Measurements from ENCODE around the gene CXCL14.

Gene CXCL14

GRCh38 chr5:135571066-135571609 is 7.7 kb downstream of the CXCL14 start:
- DNase-seq (ENCODE audit: low read depth in 1 of 2, low spot score in 1 of 2), result no peak
- in situ Hi-C loops (cut with HindIII; ENCODE audit: low pct_unique_long_range_greater_than_20kb, low sequenced_read_pairs), result loop anchor here (25.0 kb wide), 1 partner anchor 266 kb away; the partner anchor contains the start of gene SLC25A48
- TF ChIP-seq JUND (IDR thresholded peaks at IDR 0.05; ENCODE audit: low read depth), result no peak

GRCh38 chr5:135570453-135570764 is 8.4 kb downstream of the CXCL14 start:
- TF ChIP-seq JUND (IDR thresholded peaks at IDR 0.05; ENCODE audit: low read depth), result no peak
- no peak for DNase-seq (ENCODE audit: low read depth in 1 of 2, low spot score in 1 of 2)
- in situ Hi-C loops (cut with HindIII; ENCODE audit: low pct_unique_long_range_greater_than_20kb, low sequenced_read_pairs), result loop anchor here (25.0 kb wide), 1 partner anchor 267 kb away; the partner anchor contains the start of gene SLC25A48

- no peak for TF ChIP-seq JUND (IDR thresholded peaks at IDR 0.05; ENCODE audit: low read depth)
- DNase-seq (ENCODE audit: low read depth in 1 of 2, low spot score in 1 of 2), result peak in 1 of 2 experiments; percentile 83
- in situ Hi-C loops (cut with HindIII; ENCODE audit: low pct_unique_long_range_greater_than_20kb, low sequenced_read_pairs), result loop anchor here (25.0 kb wide), 1 partner anchor 267 kb away; the partner anchor contains the start of gene SLC25A48
Observed at GRCh38 chr5:135569755-135570452, 8.9 kb downstream of the CXCL14 start.

- TF ChIP-seq JUND (IDR thresholded peaks at IDR 0.05; ENCODE audit: low read depth), result no peak
- in situ Hi-C loops (cut with HindIII; ENCODE audit: low pct_unique_long_range_greater_than_20kb, low sequenced_read_pairs), result loop anchor here (25.0 kb wide), 1 partner anchor 268 kb away; the partner anchor contains the start of gene SLC25A48
- DNase-seq (ENCODE audit: low read depth in 1 of 2, low spot score in 1 of 2), result no peak
Observed at GRCh38 chr5:135568923-135569360, 9.8 kb downstream of the CXCL14 start.

- no peak for TF ChIP-seq JUND (IDR thresholded peaks at IDR 0.05; ENCODE audit: low read depth)
- in situ Hi-C loops (cut with HindIII; ENCODE audit: low pct_unique_long_range_greater_than_20kb, low sequenced_read_pairs), result loop anchor here (25.0 kb wide), 1 partner anchor 269 kb away; the partner anchor contains the start of gene SLC25A48
- DNase-seq (ENCODE audit: low read depth in 1 of 2, low spot score in 1 of 2), result no peak
Observed at GRCh38 chr5:135568246-135568645, 10.5 kb downstream of the CXCL14 start.

GRCh38 chr5:135567661-135568060 is 11.1 kb downstream of the CXCL14 start:
- TF ChIP-seq JUND (IDR thresholded peaks at IDR 0.05; ENCODE audit: low read depth), result no peak
- in situ Hi-C loops (cut with HindIII; ENCODE audit: low pct_unique_long_range_greater_than_20kb, low sequenced_read_pairs), result loop anchor here (25.0 kb wide), 1 partner anchor 270 kb away; the partner anchor contains the start of gene SLC25A48
- DNase-seq (ENCODE audit: low read depth in 1 of 2, low spot score in 1 of 2), result no peak

- TF ChIP-seq JUND (IDR thresholded peaks at IDR 0.05; ENCODE audit: low read depth), result no peak
- in situ Hi-C loops (cut with HindIII; ENCODE audit: low pct_unique_long_range_greater_than_20kb, low sequenced_read_pairs), result loop anchor here (25.0 kb wide), 1 partner anchor 271 kb away; the partner anchor contains the start of gene SLC25A48
Observed at GRCh38 chr5:135566422-135567400, 12.1 kb downstream of the CXCL14 start.

GRCh38 chr5:135565725-135566421 is 12.9 kb downstream of the CXCL14 start:
- TF ChIP-seq JUND (IDR thresholded peaks at IDR 0.05; ENCODE audit: low read depth), result no peak
- peak; percentile 53 to 82 for DNase-seq (ENCODE audit: low read depth in 1 of 2, low spot score in 1 of 2)
- in situ Hi-C loops (cut with HindIII; ENCODE audit: low pct_unique_long_range_greater_than_20kb, low sequenced_read_pairs), result loop anchor here (25.0 kb wide), 1 partner anchor 271 kb away; the partner anchor contains the start of gene SLC25A48

More at GRCh38 chr5:135566422-135567400, 12.1 kb downstream of the CXCL14 start:
- DNase-seq (ENCODE audit: low read depth in 1 of 2, low spot score in 1 of 2), result no peak

- in situ Hi-C loops (cut with HindIII; ENCODE audit: low pct_unique_long_range_greater_than_20kb, low sequenced_read_pairs), result loop anchor here (25.0 kb wide), 1 partner anchor 272 kb away; the partner anchor contains the start of gene SLC25A48
- no peak for DNase-seq (ENCODE audit: low read depth in 1 of 2, low spot score in 1 of 2)
- no peak for TF ChIP-seq JUND (IDR thresholded peaks at IDR 0.05; ENCODE audit: low read depth)
Observed at GRCh38 chr5:135565266-135565665, 13.5 kb downstream of the CXCL14 start.

- DNase-seq (ENCODE audit: low read depth in 1 of 2, low spot score in 1 of 2), result no peak
- TF ChIP-seq JUND (IDR thresholded peaks at IDR 0.05; ENCODE audit: low read depth), result no peak
- in situ Hi-C loops (cut with HindIII; ENCODE audit: low pct_unique_long_range_greater_than_20kb, low sequenced_read_pairs), result loop anchor here (25.0 kb wide), 1 partner anchor 273 kb away; the partner anchor contains the start of gene SLC25A48
Observed at GRCh38 chr5:135564331-135564730, 14.5 kb downstream of the CXCL14 start.

- TF ChIP-seq JUND (IDR thresholded peaks at IDR 0.05; ENCODE audit: low read depth), result no peak
- DNase-seq (ENCODE audit: low read depth in 1 of 2, low spot score in 1 of 2), result no peak
- in situ Hi-C loops (cut with HindIII; ENCODE audit: low pct_unique_long_range_greater_than_20kb, low sequenced_read_pairs), result loop anchor here (25.0 kb wide), 1 partner anchor 276 kb away; the partner anchor contains the start of gene SLC25A48
Observed at GRCh38 chr5:135561266-135561665, 17.5 kb downstream of the CXCL14 start.

Data from T47D (cell line).